ENCODE results near the gene RAF1. TPM values are rescaled to one million over a fixed set of nuclear protein-coding genes. Genes with fewer than 3 reads are reported as not detected.
A peak's percentile ranks its signal among the peaks of the same experiment; 100 is the strongest.
"Not testable (repeated sequence)": the region's sequence is repeated elsewhere in the genome, so short reads cannot be mapped to it uniquely, and the experiment has no call there.

The RAF1 gene
- total RNA-seq, 1 donor from 2014 or later: 89.7 TPM

- no peak for DNase-seq (ENCODE audit: low spot score)
- H3K27me3 Mint-ChIP-seq (ENCODE audit: low read depth): peaks cover 16% of the 10 kb centered on the region
- H3K4me1 Mint-ChIP-seq (ENCODE audit: low read depth): peaks cover 39% of the 10 kb centered on the region
- H3K4me3 Mint-ChIP-seq (ENCODE audit: low read depth): peak overlapping the region; percentile 91
- H3K27ac Mint-ChIP-seq: peak overlapping the region; percentile 78
- no peaks in the 10 kb centered on the region for H3K9me3 Mint-ChIP-seq
- no peaks in the 10 kb centered on the region for H3K36me3 Mint-ChIP-seq (ENCODE audit: low read depth)
- intact Hi-C loops (cut with micrococcal nuclease): loop anchor here (2.0 kb wide), 1 partner anchor 73 kb away; the partner anchor contains the start of gene TSEN2
Measured at GRCh38 chr3:12557473-12558100, 106.3 kb downstream of the RAF1 start.

DNA sequence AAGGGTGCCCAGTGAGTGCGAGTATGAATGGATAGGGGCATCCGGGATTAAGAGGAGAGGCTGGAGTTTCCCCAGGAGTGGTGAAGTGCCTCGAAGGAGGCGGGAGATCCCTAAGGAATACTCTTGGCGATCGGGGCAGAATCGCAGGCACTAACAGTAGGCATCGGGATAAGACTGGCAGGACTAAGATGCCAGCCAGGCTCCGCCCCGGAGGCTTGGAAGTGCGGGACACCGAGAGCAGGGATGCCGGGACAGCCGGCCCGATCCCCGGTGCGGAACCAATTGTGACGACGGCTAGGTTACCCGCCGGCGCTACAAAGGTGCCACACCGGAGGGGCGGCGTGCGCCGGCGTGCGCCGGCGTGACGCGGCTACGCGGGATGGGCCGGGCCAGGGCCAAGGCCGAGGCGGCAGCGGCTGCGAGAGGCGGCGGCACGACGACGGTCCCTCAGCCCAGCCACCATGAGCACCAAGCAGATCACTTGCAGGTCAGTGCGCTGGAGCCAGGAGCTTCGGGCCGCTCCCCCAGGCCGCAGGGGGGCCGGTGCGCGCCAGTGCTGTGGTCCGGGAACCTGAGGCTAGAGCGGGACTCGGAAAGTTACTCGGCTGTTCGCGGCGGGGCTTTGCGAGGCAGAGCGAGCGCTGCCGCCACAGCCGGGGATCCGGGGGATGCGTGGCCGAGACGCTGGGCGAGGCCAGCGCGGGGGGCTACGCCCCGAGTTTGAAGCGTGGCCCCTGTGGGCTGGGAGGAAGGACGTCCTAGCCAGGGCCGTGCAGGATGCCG, 107.0 kb downstream of the RAF1 start, which contains the start of gene MKRN2:
Gene MKRN2 (plus strand): TSS at position 398 of the 783 bp plus-strand sequence. CDS start 64 bp downstream, at position 462.
- Mint-ChIP-seq H3K4me1 (ENCODE audit: low read depth) (peaks cover 38% of the 10 kb centered on the region), H3K4me3 (ENCODE audit: low read depth) (peak within 1 kb of the TSS; percentile 91)

DNA sequence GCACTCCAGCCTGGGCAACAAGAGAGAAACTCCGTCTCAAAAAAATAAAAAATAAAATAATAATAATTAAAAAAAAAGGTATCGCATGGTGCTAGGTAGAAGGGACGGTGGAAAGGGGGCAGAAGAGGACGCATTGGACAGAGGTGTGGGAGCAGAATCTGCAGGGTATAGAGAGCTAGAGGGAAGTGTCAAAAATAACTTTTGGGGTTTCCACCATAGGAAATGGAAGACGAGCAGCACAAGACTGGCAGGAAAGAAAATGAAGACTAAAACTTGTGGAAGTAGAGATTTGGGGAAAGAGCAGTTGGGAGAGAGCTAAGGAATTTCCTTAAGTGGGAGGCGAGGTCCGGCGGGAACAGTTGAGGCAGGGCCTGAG, 107.6 kb downstream of the RAF1 start:
- intact Hi-C loops (cut with micrococcal nuclease): loop anchor here (1.0 to 2.0 kb wide), 2 partner anchors 72 to 108 kb away; partner anchors contain the start of genes RAF1 and TSEN2
- no peak for DNase-seq (ENCODE audit: low spot score)
- H3K4me3 Mint-ChIP-seq (ENCODE audit: low read depth): peak overlapping the region; percentile 91
- peaks cover 16% of the 10 kb centered on the region for H3K27me3 Mint-ChIP-seq (ENCODE audit: low read depth)
- no peaks in the 10 kb centered on the region for H3K9me3 Mint-ChIP-seq
- H3K4me1 Mint-ChIP-seq (ENCODE audit: low read depth): peaks cover 38% of the 10 kb centered on the region
- peak overlapping the region; percentile 80 for H3K27ac Mint-ChIP-seq
- H3K36me3 Mint-ChIP-seq (ENCODE audit: low read depth): no peaks in the 10 kb centered on the region

More for the DNA sequence above, 107.0 kb downstream of the RAF1 start, which contains the start of gene MKRN2:
- Mint-ChIP-seq H3K9me3 (no peaks in the 10 kb centered on the region), H3K27ac (peak within 1 kb of the TSS; percentile 80), H3K36me3 (ENCODE audit: low read depth) (no peaks in the 10 kb centered on the region), H3K27me3 (ENCODE audit: low read depth) (peaks cover 16% of the 10 kb centered on the region)
- intact Hi-C loops (cut with micrococcal nuclease): loop anchor here (1.0 to 2.0 kb wide), 2 partner anchors 72 to 107 kb away; partner anchors contain the start of genes RAF1 and TSEN2
- peak; percentile 78 for DNase-seq (ENCODE audit: low spot score)

DNA sequence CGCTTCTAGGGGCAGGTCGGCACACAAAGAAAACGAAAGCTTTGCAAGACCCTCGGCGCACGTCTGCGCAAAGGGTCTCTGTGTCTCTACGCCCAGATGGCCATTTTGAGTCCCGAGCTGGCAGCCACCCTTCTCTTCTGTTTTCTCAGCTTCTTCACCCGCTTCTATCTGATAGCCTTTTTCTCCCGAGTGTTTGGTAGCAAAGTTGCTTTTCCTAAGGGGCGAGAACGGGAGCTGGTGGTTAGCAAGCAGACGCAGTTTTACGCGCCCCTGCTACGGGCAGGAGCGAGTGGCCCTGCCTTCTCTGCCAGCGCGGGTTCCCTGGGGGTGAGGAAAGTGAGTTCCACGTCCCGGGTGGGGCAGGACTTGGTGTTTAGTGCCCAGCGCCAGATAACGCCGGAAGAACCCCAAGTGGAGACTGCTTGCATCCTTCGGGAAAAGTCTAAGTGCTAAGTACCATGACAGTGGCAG, 110.0 kb downstream of the RAF1 start:
- H3K36me3 Mint-ChIP-seq (ENCODE audit: low read depth): no peaks in the 10 kb centered on the region
- peaks cover 26% of the 10 kb centered on the region for H3K4me1 Mint-ChIP-seq (ENCODE audit: low read depth)
- no peak overlapping the region for H3K27ac Mint-ChIP-seq
- peak overlapping the region; percentile 78 for H3K4me3 Mint-ChIP-seq (ENCODE audit: low read depth)
- DNase-seq (ENCODE audit: low spot score): no peak
- H3K27me3 Mint-ChIP-seq (ENCODE audit: low read depth): peaks cover 22% of the 10 kb centered on the region
- no peaks in the 10 kb centered on the region for H3K9me3 Mint-ChIP-seq
- intact Hi-C loops (cut with micrococcal nuclease): no loop called here

GRCh38 chr3:12549971-12550760, 113.8 kb downstream of the RAF1 start:
- peaks cover 20% of the 10 kb centered on the region for H3K27me3 Mint-ChIP-seq (ENCODE audit: low read depth)
- H3K4me1 Mint-ChIP-seq (ENCODE audit: low read depth): no peaks in the 10 kb centered on the region
- intact Hi-C loops (cut with micrococcal nuclease): no loop called here
- H3K9me3 Mint-ChIP-seq: no peaks in the 10 kb centered on the region
- DNase-seq (ENCODE audit: low spot score): no peak
- no peaks in the 10 kb centered on the region for H3K36me3 Mint-ChIP-seq (ENCODE audit: low read depth)
- no peak overlapping the region for H3K27ac Mint-ChIP-seq
- H3K4me3 Mint-ChIP-seq (ENCODE audit: low read depth): no peak overlapping the region

DNA sequence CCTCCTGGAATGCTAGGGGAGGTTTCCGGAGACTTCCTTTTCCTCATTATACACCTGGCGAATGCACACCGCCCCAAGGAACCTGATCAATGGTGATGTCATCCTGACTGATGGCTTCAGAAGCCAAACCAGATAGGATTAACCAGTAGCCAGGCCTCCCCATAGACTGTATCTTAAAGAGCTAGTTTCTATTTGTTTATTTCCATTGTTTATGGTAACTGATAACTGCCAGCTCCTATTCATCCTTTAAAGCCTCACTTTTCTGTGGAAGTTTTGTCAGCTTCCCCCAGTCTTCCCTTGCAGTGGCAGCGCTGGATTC, 118.5 kb downstream of the RAF1 start, which contains the start of gene MKRN2OS:
Gene MKRN2OS (minus strand): TSS at position 27 of the 319 bp plus-strand sequence. CDS start 35 bp downstream, outside the sequence.
- intact Hi-C loops (cut with micrococcal nuclease): no loop called here
- Mint-ChIP-seq H3K36me3 (ENCODE audit: low read depth) (no peaks in the 10 kb centered on the region), H3K27ac (no peak within 1 kb of the TSS), H3K4me1 (ENCODE audit: low read depth) (no peaks in the 10 kb centered on the region), H3K9me3 (no peaks in the 10 kb centered on the region), H3K4me3 (ENCODE audit: low read depth) (no peak within 1 kb of the TSS), H3K27me3 (ENCODE audit: low read depth) (peaks cover 6% of the 10 kb centered on the region)
- no peak for DNase-seq (ENCODE audit: low spot score)

DNA sequence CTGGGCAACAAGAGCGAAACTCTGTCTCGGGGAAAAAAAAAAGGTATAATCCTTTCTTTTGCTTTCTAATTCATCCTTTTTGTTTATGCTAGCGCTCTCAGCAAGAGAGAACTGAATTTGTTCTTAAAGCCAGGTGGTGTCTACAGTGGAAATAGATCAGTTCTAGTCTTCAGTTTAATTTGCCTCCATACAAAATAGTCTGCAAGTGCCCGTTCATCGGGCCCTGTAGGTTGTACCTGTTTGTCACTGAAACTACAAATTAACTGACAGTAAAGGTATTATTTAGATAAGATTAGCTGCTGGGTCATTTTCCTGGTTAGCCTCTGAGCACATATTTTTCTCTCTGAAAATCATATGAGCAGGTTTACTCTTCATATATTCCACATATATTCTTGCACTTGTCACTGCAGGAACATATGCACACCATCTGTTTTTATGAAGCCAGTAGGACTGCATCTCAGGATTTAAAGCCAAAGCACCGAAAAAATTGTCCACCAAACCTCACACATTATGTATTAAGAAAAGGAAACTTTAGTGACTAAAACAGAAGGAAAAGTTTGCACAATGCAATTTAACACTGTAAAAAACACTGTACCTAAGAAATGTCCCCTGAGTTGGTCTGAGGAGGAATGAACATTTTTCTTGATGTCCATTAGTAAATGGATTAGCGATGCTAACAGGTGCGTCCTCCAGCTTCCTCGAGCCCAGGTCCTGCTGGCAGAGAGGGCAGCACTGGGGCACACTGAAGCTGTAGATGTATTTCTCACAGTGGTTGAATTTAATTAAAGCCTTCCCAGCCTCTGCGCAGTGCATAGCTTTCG, 119.1 kb downstream of the RAF1 start:
- H3K27me3 Mint-ChIP-seq (ENCODE audit: low read depth): peaks cover 2% of the 10 kb centered on the region
- no peak for DNase-seq (ENCODE audit: low spot score)
- no peaks in the 10 kb centered on the region for H3K9me3 Mint-ChIP-seq
- H3K27ac Mint-ChIP-seq: no peak overlapping the region
- intact Hi-C loops (cut with micrococcal nuclease): no loop called here
- H3K36me3 Mint-ChIP-seq (ENCODE audit: low read depth): no peaks in the 10 kb centered on the region
- no peak overlapping the region for H3K4me3 Mint-ChIP-seq (ENCODE audit: low read depth)
- no peaks in the 10 kb centered on the region for H3K4me1 Mint-ChIP-seq (ENCODE audit: low read depth)

DNA sequence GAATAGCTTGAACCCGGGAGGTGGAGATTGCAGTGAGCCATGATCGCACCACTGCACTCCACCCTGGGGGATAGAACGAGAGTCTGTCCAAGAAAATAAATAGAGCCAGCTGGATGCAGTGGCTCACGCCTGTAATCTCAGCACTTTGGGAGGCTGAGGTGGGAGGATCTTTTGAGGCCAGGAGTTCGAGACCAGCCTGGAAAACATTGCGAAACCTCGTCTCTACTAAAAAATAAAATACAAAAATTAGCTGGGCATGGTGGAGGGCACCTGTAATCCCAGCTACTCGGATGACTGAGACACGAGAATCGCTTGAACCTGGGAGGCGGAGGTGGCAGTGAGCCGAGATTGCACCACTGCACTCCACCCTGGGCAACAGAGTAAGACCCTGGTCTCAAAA, 120.4 kb downstream of the RAF1 start:
- intact Hi-C loops (cut with micrococcal nuclease); H3K4me3 Mint-ChIP-seq (ENCODE audit: low read depth); H3K4me1 Mint-ChIP-seq (ENCODE audit: low read depth); H3K27ac Mint-ChIP-seq; H3K27me3 Mint-ChIP-seq (ENCODE audit: low read depth); H3K9me3 Mint-ChIP-seq; H3K36me3 Mint-ChIP-seq (ENCODE audit: low read depth); DNase-seq (ENCODE audit: low spot score): not testable (repeated sequence)

DNA sequence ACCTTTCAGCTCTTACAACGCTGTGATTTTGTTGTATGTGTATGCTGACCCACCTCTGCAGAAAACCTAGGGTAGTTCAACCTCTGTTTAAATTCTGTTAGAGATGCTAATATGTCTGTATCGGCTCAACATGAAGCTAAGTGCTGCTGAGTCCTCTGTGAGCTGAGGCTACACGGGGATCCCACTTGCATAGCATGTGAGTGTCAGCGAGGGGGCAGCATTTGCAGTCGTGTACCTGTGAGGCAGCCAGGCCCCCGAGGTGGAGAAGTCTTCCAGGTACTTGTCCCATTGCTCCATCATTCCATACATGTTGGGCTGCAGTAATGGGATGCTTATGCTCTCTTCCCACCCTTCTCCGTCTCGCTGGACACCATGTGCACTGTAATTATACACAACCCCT, 122.3 kb downstream of the RAF1 start:
- no peaks in the 10 kb centered on the region for H3K36me3 Mint-ChIP-seq (ENCODE audit: low read depth)
- H3K27me3 Mint-ChIP-seq (ENCODE audit: low read depth): no peaks in the 10 kb centered on the region
- H3K4me1 Mint-ChIP-seq (ENCODE audit: low read depth): no peaks in the 10 kb centered on the region
- no peak for DNase-seq (ENCODE audit: low spot score)
- intact Hi-C loops (cut with micrococcal nuclease): no loop called here
- H3K27ac Mint-ChIP-seq: no peak overlapping the region
- H3K9me3 Mint-ChIP-seq: no peaks in the 10 kb centered on the region
- no peak overlapping the region for H3K4me3 Mint-ChIP-seq (ENCODE audit: low read depth)

DNA sequence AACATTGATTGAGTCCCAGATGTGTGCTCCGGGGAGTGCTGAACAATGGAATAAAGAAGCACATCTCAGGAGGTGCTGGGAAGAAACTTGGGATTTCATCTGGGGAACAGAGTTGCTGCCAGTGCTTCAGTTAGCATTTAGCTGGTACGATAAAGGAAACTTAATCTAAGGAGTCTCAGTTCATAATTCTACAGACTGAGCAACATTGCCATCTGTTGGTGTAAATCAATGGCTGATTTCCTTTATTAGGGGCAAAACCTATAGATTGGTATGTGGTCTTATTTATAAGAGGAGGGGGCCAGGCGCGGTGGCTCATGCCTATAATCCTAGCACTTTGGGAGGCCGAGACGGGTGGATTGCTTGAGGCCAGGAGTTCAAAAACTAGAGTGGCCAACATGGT, 127.5 kb downstream of the RAF1 start:
- H3K36me3 Mint-ChIP-seq (ENCODE audit: low read depth): peaks cover 10% of the 10 kb centered on the region
- H3K9me3 Mint-ChIP-seq: no peaks in the 10 kb centered on the region
- no peaks in the 10 kb centered on the region for H3K27me3 Mint-ChIP-seq (ENCODE audit: low read depth)
- DNase-seq (ENCODE audit: low spot score): no peak
- no peak overlapping the region for H3K27ac Mint-ChIP-seq
- intact Hi-C loops (cut with micrococcal nuclease): no loop called here
- peaks cover 5% of the 10 kb centered on the region for H3K4me1 Mint-ChIP-seq (ENCODE audit: low read depth)
- no peak overlapping the region for H3K4me3 Mint-ChIP-seq (ENCODE audit: low read depth)

Data from activated T-helper 2 cell treated with anti-CD3 and anti-CD28 coated beads, Interferon-gamma antibody, Interleukin-2, Interleukin-4, amounts not matched to agents 10 μg/mL and 5 μg/mL and 100 μg/mL, durations not matched to agents 14 hours and 24 hours and 36 hours (primary cell).